CD4-positive, alpha-beta T cell (primary cell): Measurements from ENCODE around the gene ZNF580. TPM values are rescaled to one million over a fixed set of nuclear protein-coding genes. Genes with fewer than 3 reads are reported as not detected.
A peak's percentile ranks its signal among the peaks of the same experiment; 100 is the strongest.

Experiments used
- ATAC-seq: fragments of 200-7000 bp; cut with Tn5 transposase; one replicate; pipeline ENCODE4 v1.10.0; 2022; ENCODE audit warnings: mild to moderate bottlenecking; ENCODE audit not compliant: poor library complexity
- CTCF ChIA-PET: fragments of 350-600 bp; sonication (Branson Sonifier 250); formaldehyde crosslinking; loops from one replicate; lab custom pipeline; 2021; ENCODE audit warnings: antibody characterized with exemption, inconsistent platforms; lab: Charles Lee
- POLR2A ChIA-PET: fragments of 350-600 bp; sonication (Branson Sonifier 250); formaldehyde crosslinking; loops from one replicate; lab custom pipeline; 2021; ENCODE audit warnings: antibody characterized with exemption, inconsistent platforms; lab: Charles Lee
- DNase-seq, 14 experiments: peaks; one replicate each; pipeline ENCODE4 v3.0.0-alpha.2; 2013 to 2020; ENCODE audit warnings: mixed read lengths in 2 of 14
- H3K27ac ChIP-seq, 2 donors: one replicate each; pipeline versions ENCODE4 v1.5.1 to v1.7.0; 2013; ENCODE audit warnings: low read length in 2 of 2, low read depth in 1 of 2, mild to moderate bottlenecking in 1 of 2
- H3K27me3 ChIP-seq, 2 experiments: 1 replicate in 1 of 2; 2 replicates in 1 of 2; pipeline versions ENCODE4 v1.6.1 to v1.7.0; 2013; ENCODE audit warnings: low read length in 2 of 2, control low read depth in 1 of 2, mild to moderate bottlenecking in 1 of 2, moderate library complexity in 1 of 2; ENCODE audit not compliant: insufficient read depth in 2 of 2, control insufficient read depth in 1 of 2
- H3K36me3 ChIP-seq: one replicate; pipeline ENCODE4 v1.6.1; 2013; ENCODE audit warnings: low read length, control low read depth; ENCODE audit not compliant: insufficient read depth
- H3K4me1 ChIP-seq: one replicate; pipeline ENCODE4 v1.6.1; 2013; ENCODE audit warnings: low read length, control low read depth; ENCODE audit not compliant: insufficient read depth
- H3K4me3 ChIP-seq: one replicate; pipeline ENCODE4 v1.5.1; 2013; ENCODE audit warnings: mild to moderate bottlenecking, low read length, moderate library complexity
- H3K9me3 ChIP-seq, 2 experiments: 1 replicate in 1 of 2; 2 replicates in 1 of 2; pipeline versions ENCODE4 v1.6.1 to v1.7.0; 2013; ENCODE audit warnings: low read length in 2 of 2, mild to moderate bottlenecking in 2 of 2, control low read depth in 1 of 2, moderate library complexity in 1 of 2; ENCODE audit not compliant: control insufficient read depth in 1 of 2, insufficient read depth in 1 of 2
- H3K27ac Mint-ChIP-seq: one replicate; pipeline ENCODE4 v1.8.0; 2020; ENCODE audit warnings: mixed read lengths
- H3K27me3 Mint-ChIP-seq: one replicate; pipeline ENCODE4 v1.8.0; 2021; ENCODE audit warnings: mixed read lengths
- H3K36me3 Mint-ChIP-seq: one replicate; pipeline ENCODE4 v1.8.0; 2021; ENCODE audit warnings: low read depth, mixed read lengths
- H3K4me1 Mint-ChIP-seq: one replicate; pipeline ENCODE4 v1.8.0; 2021; ENCODE audit warnings: low read depth, mixed read lengths
- H3K4me3 Mint-ChIP-seq: one replicate; pipeline ENCODE4 v1.8.0; 2020; ENCODE audit warnings: mild to moderate bottlenecking, mixed read lengths
- H3K9me3 Mint-ChIP-seq: one replicate; pipeline ENCODE4 v1.8.0; 2020; ENCODE audit warnings: mixed read lengths
- CTCF ChIP-seq: fragments of 200-600 bp; IDR thresholded peaks from one replicate; pipeline ENCODE4 v1.8.0; 2022; ENCODE audit warnings: antibody characterized with exemption, mild to moderate bottlenecking
- intact Hi-C, 2 experiments: fragments of 100-400 bp; cut with DNase I in 1 of 2; cut with micrococcal nuclease in 1 of 2; formaldehyde crosslinking; loops; one replicate each; pipeline versions ENCODE4 v1.15.1 to v1.9.0; 2023 to 2025; cut with DNase I, micrococcal nuclease
- total RNA-seq, 174 experiments: library from RNA in 2 of 174; stranded (reverse) in 2 of 174; gene quantifications; one replicate each; pipeline ENCODE4 v1.2.3 and lab custom pipeline; 2021 to 2026

ZNF580 gene
- total RNA-seq, 2 experiments from 2014 or later = 45.2 to 46.6 TPM

GRCh38 chr19:55687281-55688201 lies 46.7 kb downstream of the ZNF580 start:
- Mint-ChIP-seq H3K4me1 (peaks cover 8% of the 10 kb centered on the region), H3K9me3 (no peaks in the 10 kb centered on the region), H3K27ac (no peak overlapping the region), H3K4me3 (no peak overlapping the region), H3K27me3 (no peaks in the 10 kb centered on the region), H3K36me3 (peaks cover 68% of the 10 kb centered on the region)
- Histone ChIP-seq H3K36me3 (peaks cover 81% of the 10 kb centered on the region), H3K4me1 (peaks cover 14% of the 10 kb centered on the region), H3K27ac (no peak overlapping the region), H3K27me3 (no peaks in the 10 kb centered on the region), H3K9me3 (no peaks in the 10 kb centered on the region), H3K4me3 (no peak overlapping the region)
- CTCF ChIA-PET = no interaction called here
- peak in 1 of 14 experiments; percentile 15 for DNase-seq
- no peak for TF ChIP-seq CTCF
- ATAC-seq = no peak
- POLR2A ChIA-PET = no interaction called here
- intact Hi-C loops = no loop called here

- Histone ChIP-seq H3K4me1 (peaks cover 14% of the 10 kb centered on the region), H3K27me3 (no peaks in the 10 kb centered on the region), H3K27ac (no peak overlapping the region), H3K4me3 (no peak overlapping the region), H3K9me3 (no peaks in the 10 kb centered on the region), H3K36me3 (peaks cover 86% of the 10 kb centered on the region)
- Mint-ChIP-seq H3K4me1 (peaks cover 7% of the 10 kb centered on the region), H3K9me3 (no peaks in the 10 kb centered on the region), H3K27ac (no peak overlapping the region), H3K36me3 (peaks cover 69% of the 10 kb centered on the region), H3K4me3 (no peak overlapping the region), H3K27me3 (no peaks in the 10 kb centered on the region)
- TF ChIP-seq CTCF = no peak
- CTCF ChIA-PET = no interaction called here
- intact Hi-C loops = no loop called here
- POLR2A ChIA-PET = no interaction called here
- DNase-seq (no peak), ATAC-seq (no peak)
These were observed 47.8 kb downstream of the ZNF580 start for GRCh38 chr19:55688422-55689218.

GRCh38 chr19:55689411-55690108 lies 48.8 kb downstream of the ZNF580 start:
- TF ChIP-seq CTCF = no peak
- peaks cover 14% of the 10 kb centered on the region for H3K4me1 ChIP-seq
- no peak overlapping the region for H3K27ac ChIP-seq
- no peak overlapping the region for H3K4me3 Mint-ChIP-seq
- intact Hi-C loops = no loop called here
- ChIA-PET CTCF (no interaction called here), POLR2A (no interaction called here)
- H3K4me1 Mint-ChIP-seq = peaks cover 3% of the 10 kb centered on the region
- H3K27ac Mint-ChIP-seq = no peak overlapping the region
- no peaks in the 10 kb centered on the region for H3K9me3 Mint-ChIP-seq
- no peaks in the 10 kb centered on the region for H3K27me3 Mint-ChIP-seq
- H3K36me3 ChIP-seq = peaks cover 84% of the 10 kb centered on the region
- ATAC-seq = no peak
- peaks cover 69% of the 10 kb centered on the region for H3K36me3 Mint-ChIP-seq
- no peak for DNase-seq
- no peak overlapping the region for H3K4me3 ChIP-seq
- H3K27me3 ChIP-seq = no peaks in the 10 kb centered on the region
- no peaks in the 10 kb centered on the region for H3K9me3 ChIP-seq
